GM18526 (cell line): ENCODE measurements around the gene KCNG2.

Source experiments
- POLR2A ChIP-seq: IDR thresholded peaks from 3 replicates; pipeline ENCODE4 v1.6.1; 2011; ENCODE audit not compliant: insufficient read length; ENCODE audit errors: extremely low read depth

The KCNG2 gene

DNA sequence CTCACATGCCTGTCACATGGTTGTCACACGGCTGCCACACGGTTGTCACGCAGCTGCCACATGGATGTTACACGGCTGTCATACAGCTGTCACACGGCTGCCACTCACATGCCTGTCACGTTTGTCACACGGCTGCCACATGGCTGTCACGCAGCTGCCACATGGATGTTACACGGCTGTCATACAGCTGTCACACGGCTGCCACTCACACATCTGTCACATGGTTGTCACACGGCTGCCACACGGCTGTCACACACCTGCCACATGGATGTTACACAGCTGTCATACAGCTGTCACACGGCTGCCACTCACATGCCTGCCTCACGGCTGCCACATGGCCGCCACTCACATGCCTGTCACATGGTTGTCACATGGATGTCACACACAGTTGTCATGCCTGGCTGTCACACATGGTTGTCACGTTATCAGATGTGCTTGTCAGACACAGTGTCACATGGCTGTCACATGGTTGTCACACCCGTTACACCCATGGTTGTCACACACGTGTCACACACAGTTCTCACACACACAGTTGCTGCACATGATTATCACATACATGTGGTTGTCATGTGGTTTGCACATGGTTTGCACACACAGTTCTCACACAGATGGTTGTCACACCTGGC lies 19.4 kb downstream of the KCNG2 start:
- TF ChIP-seq POLR2A = no peak

DNA sequence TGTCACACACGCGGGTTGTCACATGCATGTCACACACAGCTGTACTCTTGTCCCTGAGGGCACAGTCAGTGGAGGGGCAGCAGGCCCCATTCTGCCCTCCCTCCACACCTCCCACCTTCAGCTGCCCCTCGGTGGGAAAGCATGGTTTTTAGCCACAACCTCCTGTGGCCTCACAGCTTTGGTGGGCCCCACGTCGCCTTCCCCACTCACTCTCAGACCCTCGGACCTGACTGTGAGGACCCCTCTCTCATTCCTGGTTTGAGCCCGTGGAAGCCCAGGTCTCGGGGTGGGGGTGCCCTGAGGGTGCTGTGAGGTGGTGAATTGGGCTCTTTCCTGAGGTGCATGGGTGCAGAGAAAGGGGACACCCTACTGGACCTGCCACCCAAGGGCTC lies 19.9 kb downstream of the KCNG2 start:
- no peak for TF ChIP-seq POLR2A

DNA sequence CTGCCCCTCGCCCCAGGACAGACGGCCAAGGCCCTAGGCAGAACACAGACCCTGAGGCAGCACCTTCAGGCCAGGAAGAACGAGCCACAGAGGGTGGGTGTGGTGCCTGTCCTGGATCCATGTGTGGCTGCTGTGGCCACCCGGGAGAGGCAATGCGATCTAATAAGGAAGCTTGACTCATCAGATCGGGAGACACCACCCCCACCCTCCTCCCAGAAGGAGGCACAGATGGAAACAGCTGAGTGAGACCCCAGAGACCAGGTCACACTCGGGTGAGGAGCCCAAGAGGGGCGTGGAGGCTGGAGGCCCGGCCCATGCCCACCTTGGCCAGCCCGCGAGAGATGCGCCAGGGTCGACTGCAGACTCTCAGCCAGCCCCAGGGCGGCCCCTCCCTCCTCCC lies 20.3 kb downstream of the KCNG2 start:
- TF ChIP-seq POLR2A = no peak

DNA sequence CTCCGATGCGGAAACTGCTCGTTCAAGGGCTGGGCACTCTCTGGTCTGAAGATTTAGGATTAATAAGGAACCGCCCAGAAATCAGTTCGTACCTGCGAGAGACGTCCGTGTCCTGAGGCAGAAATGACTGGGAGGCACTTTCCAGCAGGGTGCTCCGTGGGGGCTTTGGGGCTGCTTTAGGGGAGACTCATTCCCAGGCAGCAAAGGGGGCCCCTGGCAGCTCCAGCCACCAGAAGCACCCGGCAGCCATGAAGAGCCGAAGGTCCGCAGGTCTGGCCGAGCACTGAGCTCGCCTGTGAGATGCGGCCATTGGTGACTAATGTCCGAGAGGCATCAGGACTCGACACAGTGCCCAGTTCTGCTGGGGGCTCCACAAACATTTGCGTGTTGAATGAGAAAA lies 20.9 kb downstream of the KCNG2 start:
- no peak for TF ChIP-seq POLR2A

DNA sequence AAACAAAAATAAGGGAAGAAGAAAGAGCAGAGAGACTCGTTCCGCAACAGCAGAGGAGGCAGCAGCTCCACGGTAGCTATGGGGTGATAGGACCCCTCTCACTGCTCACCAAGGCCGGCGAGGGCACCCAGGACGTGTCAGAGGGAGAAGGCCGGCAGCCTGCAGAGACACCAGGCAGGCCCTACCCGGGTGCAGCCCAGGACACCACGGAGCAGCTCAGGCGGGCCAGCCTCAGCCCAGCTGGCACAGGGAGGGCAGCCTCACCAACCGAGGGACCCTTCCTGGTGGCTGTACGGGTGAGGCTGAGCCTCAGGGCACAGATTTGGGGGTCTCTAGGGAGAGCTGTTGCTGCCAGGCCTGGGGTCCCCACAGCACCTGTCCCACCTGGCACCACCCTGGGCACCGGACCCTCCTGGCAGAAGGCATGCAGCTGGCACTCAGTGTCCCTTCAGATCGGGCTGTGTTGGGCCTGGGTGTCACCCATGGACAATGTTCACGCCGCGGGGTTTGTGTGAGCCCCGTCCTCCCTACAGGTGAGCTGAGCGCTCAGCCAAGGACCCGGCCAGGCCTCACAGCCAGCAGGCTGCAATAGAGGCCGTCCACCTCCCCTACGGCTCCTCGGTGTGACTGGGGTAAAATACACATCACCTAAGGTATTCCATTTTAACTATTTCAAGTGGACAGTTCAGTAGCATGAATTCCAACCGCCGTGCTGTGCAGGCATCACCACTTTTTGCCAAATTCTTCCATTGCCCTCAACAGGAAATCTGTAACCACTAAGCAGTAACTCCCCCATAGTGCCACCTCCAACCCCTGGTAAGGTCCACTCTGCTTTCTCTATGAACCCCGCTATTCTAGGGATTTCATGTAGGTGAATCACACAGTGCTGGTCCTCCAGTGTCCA lies 21.6 kb downstream of the KCNG2 start:
- no peak for TF ChIP-seq POLR2A

DNA sequence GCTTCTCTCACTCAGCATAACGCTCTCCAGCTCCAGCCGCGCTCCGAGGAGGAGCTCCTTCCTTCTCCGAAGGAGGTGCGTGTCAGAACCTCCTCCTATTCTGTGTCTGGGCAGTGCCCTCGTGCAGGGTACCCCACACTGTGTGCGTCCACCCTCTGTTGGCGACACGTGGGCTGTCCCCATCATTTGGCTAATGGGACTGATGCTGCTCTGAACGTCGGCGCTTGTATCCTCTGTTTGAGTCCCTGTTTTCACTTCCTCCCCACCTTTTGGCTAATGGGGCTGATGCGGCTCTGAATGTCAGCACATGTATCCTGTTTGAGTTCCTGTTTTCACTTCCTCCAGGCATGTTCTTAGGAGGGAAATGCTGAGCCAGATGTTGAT lies 22.2 kb downstream of the KCNG2 start:
- TF ChIP-seq POLR2A = no peak

DNA sequence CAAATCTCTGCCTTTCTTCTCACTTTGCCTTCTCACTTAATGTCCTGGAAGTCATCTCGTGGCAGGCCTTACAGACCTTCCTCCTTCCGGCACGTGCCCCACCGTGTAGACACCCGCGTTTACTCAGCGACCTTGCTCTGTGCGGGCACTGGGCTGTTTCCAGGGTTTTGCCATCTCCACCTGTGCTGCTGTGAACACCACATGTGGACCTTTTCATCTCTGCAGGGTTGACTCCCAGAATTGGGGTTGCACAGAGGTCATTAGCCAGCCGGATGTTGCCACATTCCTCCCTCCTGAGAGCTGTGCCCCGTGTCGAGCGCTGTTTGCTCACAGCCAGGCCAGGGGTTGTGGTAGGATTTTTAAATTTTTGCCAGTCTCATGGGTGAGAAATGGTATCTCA lies 25.4 kb downstream of the KCNG2 start:
- TF ChIP-seq POLR2A = no peak

DNA sequence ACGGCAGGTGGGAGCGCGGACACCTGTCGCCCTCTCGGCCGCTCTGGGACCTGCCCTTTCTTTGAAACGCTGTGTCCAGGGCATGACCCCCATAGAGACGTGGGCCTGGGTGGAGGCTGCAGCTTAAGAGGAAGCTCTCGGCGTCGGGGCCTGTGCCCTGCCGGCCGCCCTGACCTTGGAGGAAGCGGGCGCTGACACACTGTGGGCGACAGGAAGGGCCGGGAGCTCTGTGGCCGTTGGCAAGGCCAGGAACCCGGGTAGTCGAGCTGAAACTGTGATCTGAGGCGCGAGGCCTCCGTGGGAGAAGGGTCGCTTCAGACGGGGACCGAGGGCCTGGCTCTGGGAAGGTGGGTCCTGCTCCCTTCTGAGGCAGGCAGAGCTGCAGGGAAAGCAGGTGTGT lies 28.2 kb downstream of the KCNG2 start:
- TF ChIP-seq POLR2A = no peak

DNA sequence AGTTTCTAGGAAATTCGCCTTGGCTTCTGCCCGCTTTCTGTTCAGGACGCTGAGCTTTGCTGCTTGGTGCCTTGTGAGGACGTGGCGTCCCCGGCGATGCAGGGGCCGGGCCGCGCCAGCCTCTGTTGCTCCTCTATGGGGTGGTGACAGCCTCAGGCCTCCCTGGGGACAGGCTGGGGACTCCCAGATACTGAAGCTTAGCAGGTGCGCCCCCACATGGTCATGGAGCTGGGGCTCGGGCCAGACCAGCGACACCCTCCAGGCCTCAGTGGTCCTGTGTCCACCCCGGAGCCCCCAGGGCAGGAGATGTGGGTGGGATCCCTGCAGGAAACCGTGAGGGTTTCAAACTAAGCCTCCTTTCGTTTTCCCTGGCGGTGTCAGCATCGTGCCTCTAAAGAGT lies 29.2 kb downstream of the KCNG2 start:
- TF ChIP-seq POLR2A = no peak

DNA sequence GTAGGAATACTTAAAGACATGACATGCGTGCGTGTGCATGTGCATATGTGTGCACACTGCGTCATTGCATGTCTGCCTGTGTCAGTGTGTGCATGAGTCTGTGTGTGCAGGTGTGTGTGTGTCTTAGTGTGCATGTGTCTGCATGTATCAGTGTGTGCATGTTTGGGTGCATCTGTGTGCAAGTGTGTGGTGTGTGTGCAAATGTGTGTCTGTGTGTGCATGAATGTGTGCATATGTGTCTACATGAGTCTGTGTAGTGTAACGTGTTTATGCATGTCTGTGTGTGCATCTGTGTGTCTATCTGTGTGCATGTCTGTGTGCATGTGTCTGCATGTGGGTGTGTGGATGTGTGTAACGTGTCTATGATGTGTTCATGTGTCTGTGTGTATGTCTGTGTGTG lies 30.5 kb downstream of the KCNG2 start:
- TF ChIP-seq POLR2A = no peak

DNA sequence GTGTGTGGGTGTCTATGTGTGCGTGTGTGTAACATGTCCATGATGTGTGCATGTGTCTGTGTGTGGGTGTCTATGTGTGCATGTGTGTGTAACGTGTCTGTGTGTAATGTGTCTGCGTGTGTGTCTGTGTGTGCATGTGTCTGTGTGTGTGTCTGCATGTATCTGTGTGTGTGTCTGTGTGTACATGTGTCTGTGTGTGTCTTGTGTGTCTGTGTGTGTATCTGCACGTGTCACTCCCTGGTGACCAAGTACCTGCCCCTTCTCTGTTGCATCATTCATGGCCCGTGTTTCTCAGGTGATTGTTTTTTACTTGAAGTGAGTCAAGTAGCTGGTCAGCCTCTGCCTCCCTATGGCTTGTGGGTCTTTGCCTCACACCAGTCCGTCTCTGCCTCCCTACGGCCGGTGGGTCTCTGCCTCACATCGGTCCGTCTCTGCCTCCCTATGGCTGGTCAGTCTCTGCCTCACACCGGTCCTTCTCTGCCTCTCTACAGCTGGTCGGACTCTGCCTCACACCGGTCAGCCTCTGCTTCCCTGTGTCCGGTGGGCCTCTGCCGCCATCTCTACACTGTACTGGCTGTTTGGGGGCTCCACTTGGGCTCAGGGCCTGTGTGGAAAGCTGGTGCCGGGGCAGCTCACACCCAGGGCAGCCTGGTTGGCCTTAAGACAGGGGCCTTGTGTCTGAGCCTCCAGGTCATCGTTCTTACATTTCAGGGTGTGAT lies 31.6 kb downstream of the KCNG2 start:
- no peak for TF ChIP-seq POLR2A

DNA sequence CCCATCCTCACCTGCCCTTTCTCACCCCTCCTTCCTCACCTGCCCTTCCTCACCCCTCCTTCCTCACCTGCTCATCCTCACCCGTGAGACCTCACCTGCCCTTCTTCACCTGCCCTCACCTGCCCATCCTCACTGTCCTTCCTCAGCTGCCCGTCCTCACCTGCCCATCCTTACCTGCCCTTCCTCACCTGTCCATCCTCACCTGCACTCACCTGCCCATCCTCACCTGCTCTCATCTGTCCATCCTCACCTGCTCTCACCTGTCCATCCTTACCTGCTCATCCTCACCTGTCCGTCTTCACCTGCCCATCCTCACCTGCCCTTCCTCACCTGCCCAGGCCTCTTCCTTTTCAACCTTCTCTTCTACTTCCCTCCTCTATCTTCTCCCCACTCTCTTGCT lies 34.4 kb downstream of the KCNG2 start:
- no peak for TF ChIP-seq POLR2A

DNA sequence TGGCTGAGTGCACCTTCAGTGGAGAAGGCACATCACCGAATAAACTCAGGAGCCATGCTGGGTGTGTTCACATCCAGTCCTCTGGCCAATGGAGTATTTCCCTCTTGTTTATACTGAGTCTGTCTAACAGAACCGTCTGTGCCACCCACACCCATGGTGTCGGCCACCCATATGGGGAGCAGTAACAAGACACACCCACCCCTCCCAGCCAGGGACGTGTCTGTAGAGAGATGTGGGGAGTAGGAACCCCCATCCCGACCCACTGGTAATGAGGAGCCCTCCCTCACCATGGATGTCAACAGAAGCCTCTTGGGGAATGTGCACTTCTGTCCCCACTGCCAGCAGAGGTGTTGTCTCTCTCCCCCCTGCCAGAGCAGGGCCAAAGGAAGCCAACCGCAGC lies 37.1 kb downstream of the KCNG2 start:
- no peak for TF ChIP-seq POLR2A

DNA sequence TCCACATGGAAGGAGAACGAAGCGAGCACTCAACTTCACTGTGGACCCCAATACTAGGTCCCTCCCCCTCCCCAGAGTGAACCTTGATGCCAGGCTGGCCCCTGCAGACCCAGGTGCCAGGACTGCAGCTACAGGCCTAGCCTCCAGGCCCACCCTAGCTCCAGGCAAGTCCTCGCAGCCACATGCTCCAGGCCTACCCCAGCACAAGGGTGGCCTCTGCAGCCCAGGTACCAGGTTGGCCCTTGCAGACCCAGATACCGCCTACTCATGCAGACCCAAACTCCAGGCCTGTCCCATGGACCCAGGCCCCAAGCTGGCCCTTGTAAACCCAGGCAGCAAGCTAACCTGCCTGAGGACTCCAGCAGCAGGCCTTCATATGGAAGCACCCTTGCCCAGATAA lies 44.2 kb downstream of the KCNG2 start:
- TF ChIP-seq POLR2A = no peak

DNA sequence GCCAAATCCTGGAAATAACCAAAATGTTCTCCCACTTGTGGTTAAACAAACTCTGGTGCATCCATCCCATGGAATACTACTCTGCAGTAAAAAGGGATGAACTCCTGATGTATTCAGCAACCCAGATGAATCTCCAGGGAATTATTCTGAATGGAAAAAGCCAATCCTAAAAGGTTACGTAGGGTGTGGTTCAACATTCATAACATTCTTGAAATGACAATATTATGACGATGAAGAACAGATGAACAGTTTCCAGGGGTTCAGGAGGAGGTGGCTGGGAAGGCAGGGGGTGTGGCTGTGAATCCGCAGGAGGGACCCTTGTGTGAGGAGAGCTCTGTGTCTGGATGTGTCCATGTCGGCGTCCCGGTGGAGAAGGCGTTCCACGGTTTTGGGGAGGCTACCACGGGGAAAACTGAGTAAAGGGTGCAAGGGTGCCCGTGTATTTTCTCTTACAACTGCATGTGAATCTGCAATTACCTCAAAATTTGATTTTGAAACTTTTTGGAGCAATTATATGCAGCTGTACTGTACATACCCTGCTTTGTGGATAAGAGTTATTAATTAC lies 47.3 kb downstream of the KCNG2 start:
- TF ChIP-seq POLR2A = no peak
